Fibroblast of the aortic adventitia (primary cell): ENCODE data around the gene SHISA3. TPM values are rescaled to one million over a fixed set of nuclear protein-coding genes. Genes with fewer than 3 reads are reported as not detected.

Experiments
- DNase-seq: peaks from one replicate; pipeline ENCODE4 v3.0.0-alpha.2; 2010; ENCODE audit warnings: low read depth
- H3K4me3 ChIP-seq: 2 replicates; pipeline ENCODE4 v1.5.1; 2011; ENCODE audit warnings: low read depth, mild to moderate bottlenecking, control low read depth, low read length, moderate library complexity
- CTCF ChIP-seq: IDR thresholded peaks from 2 replicates; pipeline ENCODE4 v1.5.1; 2011; ENCODE audit warnings: mild to moderate bottlenecking, low read length, control low read depth, inconsistent platforms; ENCODE audit not compliant: insufficient read depth
- total RNA-seq: library from RNA; depleted of rRNA; stranded (reverse); fragments of >200 nt; gene quantifications from 2 replicates; pipeline ENCODE4 v1.2.3, GENCODE V29; 2012; ENCODE audit warnings: low replicate concordance

SHISA3 gene
- total RNA-seq, 1 donor = 6.0 TPM

GRCh38 chr4:42391355-42391664, 6.0 kb upstream of the SHISA3 start:
- no peak overlapping the region for H3K4me3 ChIP-seq
- DNase-seq = no peak
- TF ChIP-seq CTCF = no peak

- DNase-seq = no peak
- no peak overlapping the region for H3K4me3 ChIP-seq
- no peak for TF ChIP-seq CTCF
Observed at GRCh38 chr4:42391981-42392380, 5.3 kb upstream of the SHISA3 start.

- TF ChIP-seq CTCF = no peak
- H3K4me3 ChIP-seq = no peak overlapping the region
- no peak for DNase-seq
Observed at GRCh38 chr4:42392436-42392835, 4.9 kb upstream of the SHISA3 start.

GRCh38 chr4:42395595-42395994, 1.7 kb upstream of the SHISA3 start:
- DNase-seq = no peak
- no peak overlapping the region for H3K4me3 ChIP-seq
- TF ChIP-seq CTCF = no peak

GRCh38 chr4:42396361-42396751, 932 bp upstream of the SHISA3 start:
- H3K4me3 ChIP-seq = no peak overlapping the region
- no peak for DNase-seq
- TF ChIP-seq CTCF = no peak

- DNase-seq = no peak
- TF ChIP-seq CTCF = no peak
- H3K4me3 ChIP-seq = peak overlapping the region; percentile 64
Observed at GRCh38 chr4:42397635-42398170, 415 bp downstream of the SHISA3 start.

GRCh38 chr4:42398171-42398870, 1.0 kb downstream of the SHISA3 start:
- TF ChIP-seq CTCF = peak; percentile 27
- H3K4me3 ChIP-seq = peak overlapping the region; percentile 64
- DNase-seq = peak; percentile 41
